HEK293 (cell line): ENCODE results near the gene KIAA1755.

Source experiments
- CTCF ChIA-PET: fragments of 350-600 bp; formaldehyde crosslinking; extraction: SDS; loops from one replicate; lab custom pipeline; 2021; ENCODE audit warnings: antibody characterized with exemption; lab: Yijun Ruan, JAX
- POLR2A ChIA-PET: fragments of 300-600 bp; formaldehyde crosslinking; extraction: SDS; loops from one replicate; lab custom pipeline; 2020; ENCODE audit warnings: antibody characterized with exemption, inconsistent platforms; lab: Yijun Ruan, JAX
- H3K27ac ChIP-seq: fragments of 200-500 bp; sonication (Bioruptor generic); 2 replicates; pipeline ENCODE4 v1.5.1; 2014; ENCODE audit warnings: low read depth, low read length, control low read depth, inconsistent platforms; ENCODE audit errors: extremely low read depth
- H3K36me3 ChIP-seq, 2 experiments: fragments of 200-500 bp in 1 of 2; sonication (Bioruptor generic) in 1 of 2; 1 replicate in 1 of 2; 2 replicates in 1 of 2; pipeline ENCODE4 v1.5.1; 2014 to 2017; ENCODE audit warnings: inconsistent platforms in 2 of 2, low read length in 2 of 2; ENCODE audit not compliant: control insufficient read depth in 2 of 2, insufficient read depth in 1 of 2
- H3K4me1 ChIP-seq: fragments of 200-500 bp; sonication (Bioruptor generic); 2 replicates; pipeline ENCODE4 v1.5.1; 2014; ENCODE audit warnings: mild to moderate bottlenecking, low read length, inconsistent platforms; ENCODE audit not compliant: control insufficient read depth, insufficient read depth
- H3K4me3 ChIP-seq: 2 replicates; pipeline ENCODE4 v1.5.1; 2011; ENCODE audit warnings: low read depth, mild to moderate bottlenecking, control low read depth, low read length, moderate library complexity
- H3K9me3 ChIP-seq: fragments of 200-500 bp; sonication (Bioruptor generic); 2 replicates; pipeline ENCODE4 v1.5.1; 2014; ENCODE audit warnings: low read depth, low read length, inconsistent platforms; ENCODE audit not compliant: control insufficient read depth, insufficient read depth
- EGR2 ChIP-seq: fragments of 450-650 bp; formaldehyde crosslinking; IDR thresholded peaks from 2 replicates; pipeline ENCODE4 v1.5.1; 2016; ENCODE audit warnings: low read depth, missing biosample characterization, missing genetic modification characterization
- HOXA7 ChIP-seq: sonication (generic); formaldehyde crosslinking; IDR thresholded peaks from 2 replicates; pipeline ENCODE4 v1.8.1; 2022; ENCODE audit warnings: missing genetic modification reagents, borderline replicate concordance
- PRDM2 ChIP-seq: fragments of 450-650 bp; formaldehyde crosslinking; IDR thresholded peaks from 2 replicates; pipeline ENCODE4 v1.5.1; 2016; ENCODE audit warnings: missing biosample characterization, missing genetic modification characterization, borderline replicate concordance
- SALL2 ChIP-seq: fragments of 450-650 bp; formaldehyde crosslinking; IDR thresholded peaks from 2 replicates; pipeline ENCODE4 v1.5.0; 2017; ENCODE audit warnings: missing biosample characterization, mild to moderate bottlenecking, missing genetic modification characterization, borderline replicate concordance
- WT1 ChIP-seq: fragments of 450-650 bp; formaldehyde crosslinking; IDR thresholded peaks from 2 replicates; pipeline ENCODE4 v1.5.1; 2016; ENCODE audit warnings: missing biosample characterization, missing genetic modification characterization
- ZNF398 ChIP-seq: fragments of 450-650 bp; formaldehyde crosslinking; IDR thresholded peaks from 2 replicates; pipeline ENCODE4 v1.5.1; 2017; ENCODE audit warnings: missing biosample characterization, missing genetic modification characterization
- ZNF610 ChIP-seq: fragments of 450-650 bp; formaldehyde crosslinking; IDR thresholded peaks from 2 replicates; pipeline ENCODE4 v1.5.1; 2016; ENCODE audit warnings: missing biosample characterization, missing genetic modification characterization, borderline replicate concordance
- ZNF776 ChIP-seq: fragments of 450-650 bp; formaldehyde crosslinking; IDR thresholded peaks from 2 replicates; pipeline ENCODE4 v1.5.0; 2017; ENCODE audit warnings: missing biosample characterization, missing genetic modification characterization, borderline replicate concordance
- TF ChIP-seq, protein P1 (sequence below): fragments of 450-650 bp; formaldehyde crosslinking; IDR thresholded peaks from 2 replicates; pipeline ENCODE4 v1.5.1; 2016; ENCODE audit warnings: missing biosample characterization, missing genetic modification characterization
- TF ChIP-seq, protein P2 (sequence below): fragments of 450-650 bp; formaldehyde crosslinking; conservative IDR thresholded peaks from 2 replicates; pipeline ENCODE4 v1.5.1; 2016; ENCODE audit warnings: low read depth, missing biosample characterization, missing genetic modification characterization

KIAA1755 gene

GRCh38 chr20:38178065-38178491, 82.5 kb downstream of the KIAA1755 start (continued):
- no peak for TF ChIP-seq PRDM2 (tag by site-specific recombination)

- Histone ChIP-seq H3K27ac (no peak overlapping the region), H3K9me3 (no peaks in the 10 kb centered on the region), H3K4me3 (no peak overlapping the region), H3K36me3 (no peaks in the 10 kb centered on the region), H3K4me1 (peaks cover 4% of the 10 kb centered on the region; the same call in 1 of the 2 replicates)
- ChIA-PET CTCF (interaction anchor here (1.3 kb wide), 1 partner anchor 44 kb away, joined by 4 read pairs; no protein-coding TSS in a partner anchor), POLR2A (no interaction called here)
- TF ChIP-seq, protein P1, sequence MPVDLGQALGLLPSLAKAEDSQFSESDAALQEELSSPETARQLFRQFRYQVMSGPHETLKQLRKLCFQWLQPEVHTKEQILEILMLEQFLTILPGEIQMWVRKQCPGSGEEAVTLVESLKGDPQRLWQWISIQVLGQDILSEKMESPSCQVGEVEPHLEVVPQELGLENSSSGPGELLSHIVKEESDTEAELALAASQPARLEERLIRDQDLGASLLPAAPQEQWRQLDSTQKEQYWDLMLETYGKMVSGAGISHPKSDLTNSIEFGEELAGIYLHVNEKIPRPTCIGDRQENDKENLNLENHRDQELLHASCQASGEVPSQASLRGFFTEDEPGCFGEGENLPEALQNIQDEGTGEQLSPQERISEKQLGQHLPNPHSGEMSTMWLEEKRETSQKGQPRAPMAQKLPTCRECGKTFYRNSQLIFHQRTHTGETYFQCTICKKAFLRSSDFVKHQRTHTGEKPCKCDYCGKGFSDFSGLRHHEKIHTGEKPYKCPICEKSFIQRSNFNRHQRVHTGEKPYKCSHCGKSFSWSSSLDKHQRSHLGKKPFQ (tag by site-specific recombination) = no peak
- TF ChIP-seq EGR2 = peak; percentile 45; the same call in 1 of the 2 replicates
- TF ChIP-seq ZNF776 (tag by site-specific recombination) = no peak
Measured at GRCh38 chr20:38177201-38177600, 83.3 kb downstream of the KIAA1755 start.

GRCh38 chr20:38175304-38176180, 85.0 kb downstream of the KIAA1755 start:
- no peaks in the 10 kb centered on the region for H3K9me3 ChIP-seq
- POLR2A ChIA-PET = no interaction called here
- H3K4me1 ChIP-seq = no peaks in the 10 kb centered on the region
- CTCF ChIA-PET = interaction anchor here (7.1 kb wide), 1 partner anchor 45 kb away, joined by 52 read pairs; no protein-coding TSS in a partner anchor
- H3K36me3 ChIP-seq = no peaks in the 10 kb centered on the region
- no peak for TF ChIP-seq SALL2 (tag by site-specific recombination)
- TF ChIP-seq, protein P2, sequence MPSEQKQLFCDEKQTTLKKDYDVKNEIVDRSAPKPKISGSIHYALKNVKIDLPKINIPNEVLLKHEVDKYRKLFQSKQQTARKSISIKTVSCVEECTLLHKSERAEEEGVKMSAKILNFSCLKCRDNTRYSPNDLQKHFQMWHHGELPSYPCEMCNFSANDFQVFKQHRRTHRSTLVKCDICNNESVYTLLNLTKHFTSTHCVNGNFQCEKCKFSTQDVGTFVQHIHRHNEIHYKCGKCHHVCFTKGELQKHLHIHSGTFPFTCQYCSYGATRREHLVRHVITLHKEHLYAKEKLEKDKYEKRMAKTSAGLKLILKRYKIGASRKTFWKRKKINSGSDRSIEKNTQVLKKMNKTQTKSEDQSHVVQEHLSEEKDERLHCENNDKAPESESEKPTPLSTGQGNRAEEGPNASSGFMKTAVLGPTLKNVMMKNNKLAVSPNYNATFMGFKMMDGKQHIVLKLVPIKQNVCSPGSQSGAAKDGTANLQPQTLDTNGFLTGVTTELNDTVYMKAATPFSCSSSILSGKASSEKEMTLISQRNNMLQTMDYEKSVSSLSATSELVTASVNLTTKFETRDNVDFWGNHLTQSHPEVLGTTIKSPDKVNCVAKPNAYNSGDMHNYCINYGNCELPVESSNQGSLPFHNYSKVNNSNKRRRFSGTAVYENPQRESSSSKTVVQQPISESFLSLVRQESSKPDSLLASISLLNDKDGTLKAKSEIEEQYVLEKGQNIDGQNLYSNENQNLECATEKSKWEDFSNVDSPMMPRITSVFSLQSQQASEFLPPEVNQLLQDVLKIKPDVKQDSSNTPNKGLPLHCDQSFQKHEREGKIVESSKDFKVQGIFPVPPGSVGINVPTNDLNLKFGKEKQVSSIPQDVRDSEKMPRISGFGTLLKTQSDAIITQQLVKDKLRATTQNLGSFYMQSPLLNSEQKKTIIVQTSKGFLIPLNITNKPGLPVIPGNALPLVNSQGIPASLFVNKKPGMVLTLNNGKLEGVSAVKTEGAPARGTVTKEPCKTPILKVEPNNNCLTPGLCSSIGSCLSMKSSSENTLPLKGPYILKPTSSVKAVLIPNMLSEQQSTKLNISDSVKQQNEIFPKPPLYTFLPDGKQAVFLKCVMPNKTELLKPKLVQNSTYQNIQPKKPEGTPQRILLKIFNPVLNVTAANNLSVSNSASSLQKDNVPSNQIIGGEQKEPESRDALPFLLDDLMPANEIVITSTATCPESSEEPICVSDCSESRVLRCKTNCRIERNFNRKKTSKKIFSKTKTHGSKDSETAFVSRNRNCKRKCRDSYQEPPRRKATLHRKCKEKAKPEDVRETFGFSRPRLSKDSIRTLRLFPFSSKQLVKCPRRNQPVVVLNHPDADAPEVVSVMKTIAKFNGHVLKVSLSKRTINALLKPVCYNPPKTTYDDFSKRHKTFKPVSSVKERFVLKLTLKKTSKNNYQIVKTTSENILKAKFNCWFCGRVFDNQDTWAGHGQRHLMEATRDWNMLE (tag by site-specific recombination) = no peak
- TF ChIP-seq WT1 = no peak
- no peak for TF ChIP-seq ZNF398 (tag by site-specific recombination)
- no peak for TF ChIP-seq ZNF610 (tag by site-specific recombination)
- TF ChIP-seq HOXA7 (CRISPR knock-in tag) = no peak
- H3K27ac ChIP-seq = no peak overlapping the region
- no peak overlapping the region for H3K4me3 ChIP-seq
